Amygdala (tissue), 56 donors: ENCODE measurements around the gene EYA2.

Experiments
- DNase-seq, 56 donors: peaks; one replicate each; lab custom pipeline; 2025; lab: John Stamatoyannopoulos, UW

Gene EYA2

GRCh38 chr20:47054506-47054905 is 159.9 kb downstream of the EYA2 start:
- DNase-seq = no peak

- DNase-seq = no peak
These were observed 160.3 kb downstream of the EYA2 start for GRCh38 chr20:47054945-47055344.

GRCh38 chr20:47055699-47056369 is 161.2 kb downstream of the EYA2 start:
- DNase-seq = no peak

GRCh38 chr20:47057661-47058060 is 163.0 kb downstream of the EYA2 start:
- DNase-seq = no peak

- DNase-seq = no peak
These were observed 163.6 kb downstream of the EYA2 start for GRCh38 chr20:47058236-47058635.

- DNase-seq = no peak
These were observed 164.9 kb downstream of the EYA2 start for GRCh38 chr20:47059536-47059935.

- DNase-seq = no peak
These were observed 166.9 kb downstream of the EYA2 start for GRCh38 chr20:47061549-47061948.

GRCh38 chr20:47062226-47062890 is 167.7 kb downstream of the EYA2 start:
- DNase-seq = no peak

GRCh38 chr20:47063407-47063806 is 168.8 kb downstream of the EYA2 start:
- no peak for DNase-seq

GRCh38 chr20:47063808-47064207 is 169.2 kb downstream of the EYA2 start:
- no peak for DNase-seq

GRCh38 chr20:47066484-47067270 is 172.0 kb downstream of the EYA2 start:
- no peak for DNase-seq

- no peak for DNase-seq
These were observed 173.1 kb downstream of the EYA2 start for GRCh38 chr20:47067776-47068175.

- no peak for DNase-seq
These were observed 175.5 kb downstream of the EYA2 start for GRCh38 chr20:47070176-47070575.

- DNase-seq = no peak
These were observed 177.1 kb downstream of the EYA2 start for GRCh38 chr20:47071646-47072185.

GRCh38 chr20:47073766-47074475 is 179.3 kb downstream of the EYA2 start:
- no peak for DNase-seq

- DNase-seq = no peak
These were observed 180.6 kb downstream of the EYA2 start for GRCh38 chr20:47075263-47075662.

- DNase-seq = no peak
These were observed 184.4 kb downstream of the EYA2 start for GRCh38 chr20:47079047-47079446.

- DNase-seq = no peak
These were observed 185.7 kb downstream of the EYA2 start for GRCh38 chr20:47080365-47080764.

GRCh38 chr20:47086316-47086715 is 191.7 kb downstream of the EYA2 start:
- DNase-seq = no peak

- DNase-seq = no peak
These were observed 193.7 kb downstream of the EYA2 start for GRCh38 chr20:47088335-47088734.

GRCh38 chr20:47089151-47089550 is 194.5 kb downstream of the EYA2 start:
- DNase-seq = no peak
